MM.1S (cell line): ENCODE results near the gene TAF1D.

Experiments used
- DNase-seq: peaks from one replicate; pipeline ENCODE4 v3.0.0-alpha.2; 2015
- H2AFZ ChIP-seq: fragments of 300-600 bp; sonication (generic); 2 replicates; pipeline ENCODE4 v1.6.0; 2016; ENCODE audit warnings: antibody characterized with exemption, low read length
- H3F3A ChIP-seq: fragments of 300-600 bp; sonication (generic); 2 replicates; pipeline ENCODE4 v1.6.1; 2016; ENCODE audit warnings: mild to moderate bottlenecking, antibody characterized with exemption, low read length, moderate library complexity, mixed read lengths; ENCODE audit not compliant: insufficient read depth
- H3K27ac ChIP-seq: fragments of 300-600 bp; sonication (generic); 2 replicates; pipeline ENCODE4 v1.5.1; 2016; ENCODE audit warnings: mild to moderate bottlenecking, low read length
- H3K27me3 ChIP-seq: fragments of 300-600 bp; sonication (generic); replicated peaks from 2 replicates; pipeline ENCODE4 v1.6.0; 2016; ENCODE audit warnings: low read length; ENCODE audit not compliant: insufficient read depth
- H3K36me3 ChIP-seq: fragments of 300-600 bp; sonication (generic); replicated peaks from 2 replicates; pipeline ENCODE4 v1.6.1; 2016; ENCODE audit warnings: mild to moderate bottlenecking, low read length, mixed read lengths; ENCODE audit not compliant: insufficient read depth
- H3K4me1 ChIP-seq: fragments of 300-600 bp; sonication (generic); 2 replicates; pipeline ENCODE4 v1.6.1; 2016; ENCODE audit warnings: low read length, mixed read lengths
- H3K4me2 ChIP-seq: fragments of 300-600 bp; sonication (generic); 2 replicates; pipeline ENCODE4 v1.6.0; 2016; ENCODE audit warnings: low read depth, low read length
- H3K4me3 ChIP-seq: fragments of 300-600 bp; sonication (generic); 2 replicates; pipeline ENCODE4 v1.5.1; 2016; ENCODE audit warnings: low read length, mixed read lengths
- H3K79me2 ChIP-seq: fragments of 300-600 bp; sonication (generic); 2 replicates; pipeline ENCODE4 v1.6.1; 2016; ENCODE audit warnings: mixed run types, low read length, mixed read lengths
- H3K9ac ChIP-seq: fragments of 300-600 bp; sonication (generic); 2 replicates; pipeline ENCODE4 v1.6.1; 2016; ENCODE audit warnings: low read length, mixed read lengths
- H3K9me2 ChIP-seq: fragments of 300-600 bp; sonication (generic); replicated peaks from 2 replicates; pipeline ENCODE4 v1.6.1; 2016; ENCODE audit warnings: mild to moderate bottlenecking, low read length, mixed read lengths; ENCODE audit not compliant: insufficient read depth
- H3K9me3 ChIP-seq: fragments of 300-600 bp; sonication (generic); replicated peaks from 2 replicates; pipeline ENCODE4 v1.6.1; 2016; ENCODE audit warnings: mild to moderate bottlenecking, low read length, mixed read lengths; ENCODE audit not compliant: insufficient read depth
- H4K20me1 ChIP-seq: fragments of 300-600 bp; sonication (generic); 2 replicates; pipeline ENCODE4 v1.6.1; 2016; ENCODE audit warnings: mild to moderate bottlenecking, low read length, moderate library complexity, mixed read lengths; ENCODE audit not compliant: insufficient read depth
- EZH2 ChIP-seq: fragments of 300-600 bp; sonication (generic); optimal IDR thresholded peaks from 2 replicates; pipeline ENCODE3; 2017; ENCODE audit warnings: low read depth, mild to moderate bottlenecking, antibody characterized with exemption, low read length, mixed read lengths
- EZH2phosphoT487 ChIP-seq: fragments of 300-600 bp; sonication (generic); IDR thresholded peaks from 2 replicates; pipeline ENCODE4 v1.6.1; 2018; ENCODE audit warnings: antibody characterized with exemption, low read length
- TF ChIP-seq, protein P1 (sequence below): fragments of 300-600 bp; sonication (generic); IDR thresholded peaks from 2 replicates; pipeline ENCODE4 v1.5.1; 2016; ENCODE audit warnings: antibody characterized with exemption, low read length, mixed read lengths

The TAF1D gene

DNA sequence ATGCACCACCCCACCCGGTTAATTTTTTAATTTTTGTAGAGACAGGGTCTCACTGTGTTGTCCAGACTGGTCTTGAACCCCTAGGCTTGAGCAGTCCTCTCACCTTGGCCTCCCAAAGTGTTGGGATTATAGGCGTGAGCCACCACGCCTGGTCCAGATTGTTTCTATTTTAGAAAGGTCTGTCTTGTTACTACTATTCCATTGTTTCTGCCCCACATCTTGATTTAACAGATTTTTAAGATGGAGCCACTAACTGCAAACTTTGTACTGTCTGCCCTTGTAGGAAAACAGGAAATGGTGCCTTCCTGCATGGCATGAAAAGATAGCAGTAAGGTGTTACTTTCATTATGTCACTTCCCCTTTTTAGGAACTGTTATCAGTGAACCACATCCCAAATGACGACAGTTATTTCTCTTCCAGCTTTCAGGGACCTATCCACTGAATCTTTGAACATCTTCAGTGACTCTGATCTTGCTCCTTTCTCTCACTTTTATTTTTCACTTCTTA, 23.2 kb downstream of the TAF1D start:
- peaks cover 19% of the 10 kb centered on the region for H3K79me2 ChIP-seq
- H3K4me3 ChIP-seq = no peak overlapping the region
- peaks cover 8% of the 10 kb centered on the region; the same call in 1 of the 2 replicates for H3F3A ChIP-seq
- peak overlapping the region; percentile 25; the same call in 1 of the 2 replicates for H3K4me2 ChIP-seq
- no peaks in the 10 kb centered on the region for H3K9me2 ChIP-seq
- H4K20me1 ChIP-seq = no peaks in the 10 kb centered on the region
- H3K27ac ChIP-seq = peak overlapping the region; percentile 50; the same call in 1 of the 2 replicates
- H3K9ac ChIP-seq = no peak overlapping the region
- H3K9me3 ChIP-seq = no peaks in the 10 kb centered on the region
- H3K27me3 ChIP-seq = no peaks in the 10 kb centered on the region
- H3K4me1 ChIP-seq = peaks cover 17% of the 10 kb centered on the region
- DNase-seq = no peak
- TF ChIP-seq, protein P1, sequence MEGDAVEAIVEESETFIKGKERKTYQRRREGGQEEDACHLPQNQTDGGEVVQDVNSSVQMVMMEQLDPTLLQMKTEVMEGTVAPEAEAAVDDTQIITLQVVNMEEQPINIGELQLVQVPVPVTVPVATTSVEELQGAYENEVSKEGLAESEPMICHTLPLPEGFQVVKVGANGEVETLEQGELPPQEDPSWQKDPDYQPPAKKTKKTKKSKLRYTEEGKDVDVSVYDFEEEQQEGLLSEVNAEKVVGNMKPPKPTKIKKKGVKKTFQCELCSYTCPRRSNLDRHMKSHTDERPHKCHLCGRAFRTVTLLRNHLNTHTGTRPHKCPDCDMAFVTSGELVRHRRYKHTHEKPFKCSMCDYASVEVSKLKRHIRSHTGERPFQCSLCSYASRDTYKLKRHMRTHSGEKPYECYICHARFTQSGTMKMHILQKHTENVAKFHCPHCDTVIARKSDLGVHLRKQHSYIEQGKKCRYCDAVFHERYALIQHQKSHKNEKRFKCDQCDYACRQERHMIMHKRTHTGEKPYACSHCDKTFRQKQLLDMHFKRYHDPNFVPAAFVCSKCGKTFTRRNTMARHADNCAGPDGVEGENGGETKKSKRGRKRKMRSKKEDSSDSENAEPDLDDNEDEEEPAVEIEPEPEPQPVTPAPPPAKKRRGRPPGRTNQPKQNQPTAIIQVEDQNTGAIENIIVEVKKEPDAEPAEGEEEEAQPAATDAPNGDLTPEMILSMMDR = no peak
- TF ChIP-seq EZH2 = no peak
- no peak for TF ChIP-seq EZH2phosphoT487
- 0 out of 2 replicates have a peak overlapping the region, but pooled peaks have one; percentile 16 for H2AFZ ChIP-seq
- H3K36me3 ChIP-seq = peaks cover 6% of the 10 kb centered on the region

DNA sequence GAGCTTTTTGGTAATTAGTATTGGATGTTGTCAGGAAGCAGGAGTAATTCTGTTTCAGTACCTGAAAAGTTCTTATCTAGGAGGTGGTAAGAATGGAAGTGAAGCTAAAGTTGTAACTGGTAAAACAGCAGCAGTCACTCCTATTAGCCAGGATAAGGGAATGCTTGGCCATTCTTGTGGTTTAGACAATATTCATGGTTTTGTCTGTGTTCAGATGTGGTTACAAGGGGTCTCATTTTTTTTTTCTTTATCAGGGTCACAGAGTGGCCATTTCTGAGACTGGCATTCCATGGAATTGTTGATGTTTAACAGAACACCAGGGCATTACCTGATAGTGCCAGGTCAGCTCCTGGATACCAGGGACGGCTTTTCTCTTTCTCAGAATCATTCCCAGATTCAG, 23.8 kb downstream of the TAF1D start:
- H3K4me3 ChIP-seq = no peak overlapping the region
- no peak for TF ChIP-seq EZH2phosphoT487
- TF ChIP-seq EZH2 = no peak
- H3K4me2 ChIP-seq = peak overlapping the region; percentile 25; the same call in 1 of the 2 replicates
- H2AFZ ChIP-seq = no peak overlapping the region
- DNase-seq = no peak
- no peaks in the 10 kb centered on the region for H4K20me1 ChIP-seq
- peaks cover 6% of the 10 kb centered on the region; the same call in 1 of the 2 replicates for H3F3A ChIP-seq
- peak overlapping the region; percentile 50; the same call in 1 of the 2 replicates for H3K27ac ChIP-seq
- peaks cover 8% of the 10 kb centered on the region for H3K36me3 ChIP-seq
- H3K9me3 ChIP-seq = no peaks in the 10 kb centered on the region
- H3K27me3 ChIP-seq = no peaks in the 10 kb centered on the region
- H3K9ac ChIP-seq = no peak overlapping the region
- peaks cover 17% of the 10 kb centered on the region for H3K4me1 ChIP-seq
- peaks cover 25% of the 10 kb centered on the region for H3K79me2 ChIP-seq
- no peaks in the 10 kb centered on the region for H3K9me2 ChIP-seq

DNA sequence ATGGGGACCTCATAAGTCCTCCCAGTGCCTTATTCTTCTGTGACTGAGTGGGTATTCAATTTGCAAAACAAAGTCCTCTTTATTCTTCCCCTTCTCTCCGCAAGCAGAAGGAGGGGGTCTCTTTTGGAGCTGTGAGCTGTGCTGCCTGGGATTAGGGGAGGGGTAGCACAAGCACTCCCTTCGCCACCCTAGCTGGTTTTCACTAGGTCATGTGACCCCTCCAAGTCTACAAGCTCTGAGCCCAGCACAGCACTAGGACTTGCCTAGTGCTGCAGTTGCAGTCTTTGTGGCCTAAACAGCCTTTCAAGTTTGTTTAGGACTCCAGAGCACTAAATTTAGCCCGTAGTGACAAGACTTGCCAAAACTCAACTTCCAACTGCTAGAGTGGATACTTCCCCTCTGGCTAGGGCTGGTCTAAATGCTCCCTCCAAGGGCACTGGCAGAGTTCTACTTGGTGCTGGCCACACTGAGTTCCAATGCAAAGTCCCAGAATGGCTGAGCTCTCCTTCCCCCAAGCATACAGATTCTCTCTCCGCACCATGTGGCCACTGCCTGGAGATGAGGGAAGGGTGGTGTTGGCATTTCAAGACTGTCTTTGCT, 25.4 kb downstream of the TAF1D start:
- no peak for DNase-seq
- no peak overlapping the region for H3K27ac ChIP-seq
- no peaks in the 10 kb centered on the region for H3K27me3 ChIP-seq
- no peaks in the 10 kb centered on the region for H3K9me3 ChIP-seq
- H3K9ac ChIP-seq = no peak overlapping the region
- H4K20me1 ChIP-seq = no peaks in the 10 kb centered on the region
- H3K79me2 ChIP-seq = peaks cover 36% of the 10 kb centered on the region
- H3K4me3 ChIP-seq = no peak overlapping the region
- no peak overlapping the region for H2AFZ ChIP-seq
- TF ChIP-seq, protein P1 = no peak
- TF ChIP-seq EZH2phosphoT487 (no peak), EZH2 (no peak)
- peaks cover 17% of the 10 kb centered on the region for H3K4me1 ChIP-seq
- H3F3A ChIP-seq = peaks cover 6% of the 10 kb centered on the region; the same call in 1 of the 2 replicates
- H3K36me3 ChIP-seq = peaks cover 8% of the 10 kb centered on the region
- no peaks in the 10 kb centered on the region for H3K9me2 ChIP-seq
- H3K4me2 ChIP-seq = no peak overlapping the region

DNA sequence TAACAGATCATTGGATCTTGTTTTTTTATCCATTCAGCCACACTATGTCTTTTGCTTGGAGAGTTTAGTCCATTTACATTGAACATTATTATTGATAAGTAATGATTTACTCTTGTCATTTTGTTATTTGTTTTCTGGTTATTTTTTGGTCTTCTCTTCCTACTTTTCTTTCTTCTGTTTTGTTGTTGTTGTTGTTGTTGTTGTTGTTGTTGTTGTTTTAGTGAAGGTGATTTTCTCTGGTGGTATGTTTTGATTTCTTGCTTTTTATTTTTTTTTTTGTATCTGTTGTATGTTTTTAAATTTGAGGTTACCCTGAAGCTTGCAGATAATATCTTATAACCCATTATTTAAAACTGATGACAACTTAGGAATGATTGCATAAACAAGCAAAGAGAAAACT, 28.6 kb downstream of the TAF1D start:
- Histone ChIP-seq H3K27me3 (no peaks in the 10 kb centered on the region), H3K79me2 (peaks cover 45% of the 10 kb centered on the region), H3K36me3 (peaks cover 16% of the 10 kb centered on the region), H2AFZ (no peak overlapping the region), H3K4me3 (no peak overlapping the region), H3K9me2 (no peaks in the 10 kb centered on the region), H3K9me3 (no peaks in the 10 kb centered on the region), H3K27ac (no peak overlapping the region), H4K20me1 (no peaks in the 10 kb centered on the region), H3K4me1 (peaks cover 6% of the 10 kb centered on the region), H3F3A (no peaks in the 10 kb centered on the region), H3K4me2 (no peak overlapping the region), H3K9ac (no peak overlapping the region)
- no peak for DNase-seq
- TF ChIP-seq EZH2 (no peak), EZH2phosphoT487 (no peak)
- TF ChIP-seq, protein P1 = no peak
